Effector CD4-positive, alpha-beta T cell (primary cell): ENCODE measurements around the gene FBXO21.
A peak's percentile ranks its signal among the peaks of the same experiment; 100 is the strongest.
"Not testable (repeated sequence)": the region's sequence is repeated elsewhere in the genome, so short reads cannot be mapped to it uniquely, and the experiment has no call there.

Experiments used
- DNase-seq: peaks from one replicate; pipeline ENCODE4 v3.0.0-alpha.2; 2020

Gene FBXO21

GRCh38 chr12:117199956-117200744 lies 9.9 kb upstream of the FBXO21 start:
- not testable (repeated sequence) for DNase-seq

GRCh38 chr12:117196334-117196733 lies 6.1 kb upstream of the FBXO21 start:
- DNase-seq = not testable (repeated sequence)

GRCh38 chr12:117195027-117195426 lies 4.8 kb upstream of the FBXO21 start:
- DNase-seq = not testable (repeated sequence)

- DNase-seq = no peak
These were observed 3.6 kb upstream of the FBXO21 start for GRCh38 chr12:117193903-117194302.

- not testable (repeated sequence) for DNase-seq
These were observed 2.3 kb upstream of the FBXO21 start for GRCh38 chr12:117192581-117192980.

DNA sequence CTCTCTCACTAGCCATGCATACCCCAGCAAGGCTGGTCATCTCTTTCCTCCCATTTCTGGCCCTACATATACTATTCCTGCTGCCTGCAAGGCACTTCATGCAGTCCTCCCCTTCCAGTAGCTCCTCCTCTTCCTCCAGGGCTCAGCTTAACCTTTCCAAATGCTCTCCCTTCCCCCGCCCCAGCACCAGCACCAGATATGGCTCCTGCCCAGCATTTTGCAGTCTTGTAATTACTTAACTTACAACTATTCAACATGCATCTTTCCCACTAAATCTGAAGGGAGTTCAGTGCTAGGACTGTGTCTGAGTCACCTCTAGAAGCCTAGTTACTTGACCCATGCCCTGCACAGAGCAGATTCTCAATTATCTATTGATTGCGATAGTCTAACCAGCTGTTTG lies 1.8 kb upstream of the FBXO21 start:
- no peak for DNase-seq

DNA sequence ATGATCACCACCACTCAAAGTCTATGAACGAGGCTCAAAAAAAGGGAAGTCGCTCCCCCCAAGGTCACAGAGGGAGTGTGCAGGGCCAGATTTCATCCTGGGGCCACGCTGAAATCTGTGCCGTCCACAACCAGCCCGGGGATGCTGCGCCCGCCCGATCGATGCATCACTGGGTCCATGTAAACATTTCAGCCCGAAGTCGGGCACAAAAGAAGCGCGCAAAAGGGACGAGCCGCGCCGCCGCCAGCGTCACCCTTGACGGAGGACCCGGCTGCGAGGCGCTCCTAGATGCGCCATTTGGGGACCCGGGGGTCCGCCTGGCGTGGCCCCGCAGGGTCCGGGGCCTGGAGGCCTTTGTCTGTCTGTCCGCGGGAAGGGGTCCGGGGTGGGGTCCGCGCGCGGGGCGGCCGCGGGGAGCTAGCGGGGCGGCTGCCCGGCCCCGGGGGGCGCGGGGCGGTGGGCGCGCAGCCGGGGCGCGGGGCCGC lies 503 bp downstream of the FBXO21 start:
- peak; percentile 17 for DNase-seq

DNA sequence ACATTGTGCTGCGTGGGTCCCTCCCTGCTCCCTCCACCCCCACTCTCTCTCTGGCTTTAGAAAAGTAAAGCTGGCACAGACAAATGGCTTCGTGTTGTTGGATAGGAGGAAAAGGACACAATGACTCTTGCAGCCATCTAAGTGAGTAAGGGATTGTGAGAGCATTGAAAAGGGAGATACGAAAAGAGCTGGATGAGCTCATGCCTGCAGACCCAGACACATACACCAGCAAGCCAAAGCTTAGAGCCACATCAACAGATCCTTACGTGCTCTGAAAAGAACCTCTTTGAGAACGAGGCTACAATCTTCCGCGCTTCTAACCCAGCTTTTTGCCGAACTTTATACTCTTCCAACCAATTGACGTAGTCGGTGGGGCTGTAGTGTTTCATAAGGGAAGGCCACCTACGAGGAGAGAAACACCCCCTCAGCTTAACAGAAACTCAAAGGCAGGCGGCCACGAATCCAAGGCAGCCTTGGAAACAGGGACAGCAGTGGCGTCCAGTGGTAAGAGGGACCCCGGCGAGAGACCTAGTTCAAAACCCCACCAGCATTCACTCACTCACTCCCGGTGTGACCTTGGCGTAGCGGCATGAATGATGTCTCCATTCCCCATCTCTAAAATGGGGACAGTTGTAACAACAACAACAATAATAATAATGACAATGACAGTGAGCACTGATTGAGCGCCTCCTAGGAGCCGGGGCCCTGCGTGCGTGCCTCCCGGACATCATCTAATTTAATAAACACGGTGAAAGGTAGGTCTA lies 1.1 kb downstream of the FBXO21 start:
- DNase-seq = no peak

DNA sequence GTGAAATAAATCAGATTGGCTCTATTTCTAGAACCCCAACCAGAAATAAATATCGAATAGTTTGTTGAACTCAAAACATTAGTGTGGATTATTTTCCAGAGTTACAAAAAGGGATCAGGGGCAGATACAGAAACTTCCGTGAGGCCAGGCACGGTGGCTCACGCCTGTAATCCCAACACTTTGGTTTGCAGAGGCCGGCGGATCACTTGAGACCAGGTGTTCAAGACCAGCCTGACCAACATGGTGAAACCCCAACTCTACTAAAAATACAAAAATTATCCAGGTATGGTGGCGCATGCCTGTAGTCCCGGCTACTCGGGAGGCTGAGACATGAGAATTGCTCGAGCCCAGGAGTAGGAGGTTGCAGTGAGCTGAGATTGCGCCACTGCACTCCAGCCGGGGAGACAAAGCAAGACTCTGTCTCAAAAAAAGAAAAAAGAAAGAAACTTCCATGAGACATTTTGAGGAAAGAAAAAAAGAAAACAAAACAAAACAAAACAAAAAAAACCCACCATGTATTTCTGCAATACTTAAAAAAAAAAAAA lies 2.1 kb downstream of the FBXO21 start:
- DNase-seq = no peak

DNA sequence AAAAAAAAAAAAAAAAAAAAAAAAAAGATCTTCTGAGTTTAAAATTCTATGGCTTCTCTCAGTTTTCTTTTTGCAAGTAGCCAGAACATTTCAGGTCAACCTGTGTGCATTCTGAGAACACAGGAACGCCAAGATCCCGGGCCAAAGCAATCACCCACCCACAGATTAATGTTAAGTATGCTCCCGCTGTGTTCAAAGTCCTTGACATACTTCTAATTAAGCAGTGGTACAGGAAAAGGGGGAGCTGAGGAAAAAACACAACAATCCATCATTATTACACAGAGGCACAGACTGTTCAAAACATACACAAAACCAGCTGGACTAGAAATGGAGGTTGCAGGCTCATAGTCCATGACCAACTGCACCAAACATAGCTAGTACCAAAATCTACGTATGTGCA lies 2.8 kb downstream of the FBXO21 start:
- no peak for DNase-seq

DNA sequence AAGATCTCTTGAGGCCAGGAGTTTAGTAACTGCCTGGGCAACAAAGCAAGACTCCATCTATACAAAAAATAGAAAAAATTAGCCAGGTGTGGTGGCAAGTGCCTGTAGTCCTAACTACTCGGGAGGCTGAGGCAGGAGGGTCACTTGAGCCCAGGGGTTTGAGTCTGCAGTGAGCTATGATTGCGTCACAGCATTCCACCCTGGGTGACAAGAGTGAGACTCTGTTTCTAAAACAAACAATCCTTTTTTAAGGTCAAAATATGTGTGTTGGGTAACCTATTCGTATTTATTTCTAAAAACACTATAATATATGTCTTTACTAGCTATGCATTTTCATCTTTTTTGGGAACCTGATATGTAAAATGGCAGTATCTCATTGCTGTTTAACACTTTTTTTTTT lies 7.4 kb downstream of the FBXO21 start:
- no peak for DNase-seq

DNA sequence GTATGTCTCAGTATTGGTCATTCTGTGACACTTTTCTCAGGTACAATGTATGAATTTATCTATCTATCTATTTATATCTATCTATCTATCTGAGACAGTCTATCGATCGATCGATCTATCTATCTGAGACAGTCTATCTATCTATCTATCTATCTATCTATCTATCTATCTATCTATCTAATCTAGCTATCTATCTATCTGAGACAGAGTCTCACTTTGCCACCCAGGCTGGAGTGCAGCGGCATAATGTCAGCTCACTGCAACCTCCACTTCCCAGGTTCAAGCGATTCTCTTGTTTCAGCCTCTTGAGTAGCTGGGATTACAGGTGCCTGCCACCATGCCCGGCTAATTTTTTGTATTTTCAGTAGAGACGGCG lies 8.8 kb downstream of the FBXO21 start:
- not testable (repeated sequence) for DNase-seq

- no peak for DNase-seq
These were observed 9.4 kb downstream of the FBXO21 start for GRCh38 chr12:117180758-117181467.

DNA sequence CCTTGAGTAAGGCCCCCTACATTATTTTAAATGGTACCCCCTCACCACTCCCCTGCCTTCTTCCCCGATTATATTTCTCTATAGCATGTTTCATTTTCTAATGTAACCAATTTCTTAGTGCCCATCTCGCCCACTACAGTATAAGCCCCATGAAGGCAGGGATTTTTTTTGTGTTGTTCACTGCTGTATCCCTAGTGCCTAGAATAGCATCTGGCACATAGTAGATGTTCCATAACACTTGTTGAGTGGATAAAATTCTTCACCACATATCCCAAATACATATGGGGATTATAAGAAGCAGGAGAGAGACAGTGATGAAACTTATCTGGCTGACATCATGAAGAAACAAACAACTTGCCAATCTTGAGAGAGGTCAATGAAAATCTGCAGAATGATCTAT lies 11.5 kb downstream of the FBXO21 start:
- no peak for DNase-seq

DNA sequence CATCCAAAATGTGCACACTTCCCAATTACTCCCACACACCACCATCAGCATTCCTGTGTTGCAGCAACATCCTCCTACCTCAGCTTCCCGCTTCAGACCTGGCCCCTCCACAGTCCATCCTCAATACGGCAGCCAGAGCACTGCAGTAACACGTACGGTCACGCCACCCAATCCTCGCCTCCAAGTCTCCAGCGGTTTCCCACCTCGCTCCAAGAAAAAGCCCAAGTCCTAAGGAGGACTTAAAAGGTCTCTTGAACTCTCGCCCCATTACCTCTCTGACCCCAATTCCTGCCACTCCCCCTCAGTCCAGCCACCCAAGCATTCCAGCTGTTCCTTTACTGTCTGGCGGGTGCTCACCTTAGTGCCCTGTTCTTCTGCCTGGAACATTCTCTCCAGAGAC lies 12.0 kb downstream of the FBXO21 start:
- no peak for DNase-seq

DNA sequence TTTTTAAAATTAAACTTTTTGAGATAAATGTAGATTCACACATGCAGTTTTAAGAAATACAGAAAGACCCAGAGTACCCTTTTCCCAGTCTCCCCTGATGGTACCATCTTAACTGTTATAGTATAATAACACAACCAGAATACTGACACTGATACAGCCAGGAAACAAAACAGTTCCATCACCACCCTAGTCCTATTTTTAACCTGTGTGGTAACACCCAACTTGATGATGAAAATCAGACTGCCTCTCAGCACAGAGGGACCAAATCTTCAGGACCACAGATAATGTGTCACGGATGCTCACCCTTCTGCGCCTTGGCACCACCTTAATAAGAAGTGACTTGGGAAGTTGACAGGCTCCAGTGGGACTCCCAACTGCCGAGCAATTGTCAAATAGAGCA lies 18.1 kb downstream of the FBXO21 start:
- DNase-seq = no peak

- no peak for DNase-seq
These were observed 18.6 kb downstream of the FBXO21 start for GRCh38 chr12:117171499-117172162.

- no peak for DNase-seq
These were observed 20.7 kb downstream of the FBXO21 start for GRCh38 chr12:117169548-117169947.

- DNase-seq = no peak
These were observed 21.3 kb downstream of the FBXO21 start for GRCh38 chr12:117168976-117169375.

DNA sequence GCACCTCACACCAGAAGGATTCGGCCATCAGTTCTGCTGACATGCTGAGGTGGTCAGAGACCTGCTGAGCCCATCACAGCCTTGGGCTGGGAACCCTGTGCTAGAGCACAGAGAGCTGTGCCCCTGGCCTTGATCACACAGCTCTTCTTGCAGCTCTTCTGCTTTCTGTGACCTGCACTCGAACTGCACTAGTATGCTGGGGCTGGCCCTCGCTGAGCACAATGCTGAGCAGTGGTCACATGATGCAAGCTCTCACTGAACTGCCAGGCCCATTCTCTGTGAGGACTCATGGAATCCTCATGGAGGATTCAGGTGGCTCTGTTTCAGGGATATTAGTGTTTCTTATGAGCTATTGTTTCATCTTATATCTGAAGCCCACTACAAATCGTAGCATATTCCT lies 22.5 kb downstream of the FBXO21 start:
- DNase-seq = no peak

GRCh38 chr12:117166107-117166506 lies 24.2 kb downstream of the FBXO21 start:
- no peak for DNase-seq

GRCh38 chr12:117165342-117165741 lies 24.9 kb downstream of the FBXO21 start:
- no peak for DNase-seq

GRCh38 chr12:117162633-117163032 lies 27.6 kb downstream of the FBXO21 start:
- DNase-seq = no peak
